HCT116 (cell line): ENCODE data around the gene COL5A3. TPM values are rescaled to one million over a fixed set of nuclear protein-coding genes. Genes with fewer than 3 reads are reported as not detected.
"Not testable (repeated sequence)": the region's sequence is repeated elsewhere in the genome, so short reads cannot be mapped to it uniquely, and the experiment has no call there.

Experiments
- ATAC-seq: fragments of 200-7000 bp; cut with Tn5 transposase; 2 replicates; pipeline ENCODE4 v1.9.1; 2020; ENCODE audit warnings: mild to moderate bottlenecking, moderate library complexity
- BruUV-seq: library from RNA; stranded (reverse); fragments of 400-500 nt; replicated peaks from 2 replicates; lab custom pipeline; 2021; lab: Mats Ljungman, UMichigan
- CTCF ChIA-PET: fragments of 300-600 bp; sonication (Branson Sonifier 250); formaldehyde crosslinking; loops from one replicate; lab custom pipeline; 2021; ENCODE audit warnings: antibody characterized with exemption; lab: Charles Lee
- POLR2A ChIA-PET: fragments of 300-600, 350-600 bp; sonication (Branson Sonifier 250); formaldehyde crosslinking; loops from one replicate; lab custom pipeline; 2021; ENCODE audit warnings: antibody characterized with exemption; lab: Charles Lee
- RAD21 ChIA-PET, 2 experiments: fragments of 300-600 bp; sonication (Branson Sonifier 250); formaldehyde crosslinking; loops; one replicate each; lab custom pipeline; 2023; ENCODE audit warnings: low total read pairs in 2 of 2; ENCODE audit not compliant: uncharacterized antibody in 2 of 2, unreplicated experiment in 2 of 2, low non-redundant PET in 1 of 2; lab: Charles Lee
- DNase-seq: peaks from one replicate; pipeline ENCODE4 v3.0.0-alpha.2; 2010; ENCODE audit warnings: low read depth, low spot score
- H2AFZ ChIP-seq: fragments of 200-600 bp; shearing (Covaris generic), sonication (generic); 2 replicates; pipeline ENCODE4 v1.6.1; 2017; ENCODE audit warnings: low read depth, mixed run types, mixed read lengths, antibody characterized with exemption, low read length; ENCODE audit not compliant: poor library complexity, severe bottlenecking
- H3K27ac ChIP-seq: 2 replicates; pipeline ENCODE4 v1.5.1; 2012; ENCODE audit warnings: low read depth, low read length
- H3K27me3 ChIP-seq: fragments of 200-600 bp; sonication (generic); 2 replicates; pipeline ENCODE4 v1.6.1; 2016; ENCODE audit warnings: mixed run types, low read length, mixed read lengths; ENCODE audit not compliant: insufficient read depth
- H3K36me3 ChIP-seq, 2 experiments: fragments of 200-500 bp in 1 of 2; fragments of 200-600 bp in 1 of 2; sonication (Bioruptor generic) in 1 of 2; sonication (generic) in 1 of 2; 2 replicates each; pipeline versions ENCODE4 v1.5.1 to v1.6.1; 2014 to 2016; ENCODE audit warnings: low read length in 2 of 2, inconsistent platforms in 1 of 2, mixed read lengths in 1 of 2, mixed run types in 1 of 2; ENCODE audit not compliant: insufficient read depth in 2 of 2, control insufficient read depth in 1 of 2
- H3K4me1 ChIP-seq, 2 experiments: fragments of 200-600 bp in 1 of 2; sonication (generic) in 1 of 2; 2 replicates each; pipeline versions ENCODE4 v1.5.1 to v1.6.1; 2012 to 2017; ENCODE audit warnings: low read length in 2 of 2, inconsistent platforms in 1 of 2, mild to moderate bottlenecking in 1 of 2, mixed read lengths in 1 of 2, mixed run types in 1 of 2, moderate library complexity in 1 of 2; ENCODE audit not compliant: insufficient read depth in 2 of 2, control insufficient read depth in 1 of 2
- H3K4me2 ChIP-seq: fragments of 200-600 bp; sonication (generic); 2 replicates; pipeline ENCODE4 v1.6.1; 2017; ENCODE audit warnings: mixed run types, low read length, mixed read lengths
- H3K4me3 ChIP-seq, 2 experiments: fragments of 200-600 bp in 1 of 2; sonication (generic) in 1 of 2; replicated peaks in 1 of 2; 2 replicates each; pipeline ENCODE4 v1.5.1; 2011 to 2016; ENCODE audit warnings: low read length in 2 of 2, control low read depth in 1 of 2, low read depth in 1 of 2, mild to moderate bottlenecking in 1 of 2, mixed read lengths in 1 of 2, mixed run types in 1 of 2
- H3K79me2 ChIP-seq: fragments of 200-600 bp; sonication (generic); 2 replicates; pipeline ENCODE4 v1.6.1; 2017; ENCODE audit warnings: mild to moderate bottlenecking, mixed run types, low read length, moderate library complexity, mixed read lengths; ENCODE audit not compliant: insufficient read depth
- H3K9ac ChIP-seq: fragments of 200-600 bp; sonication (generic); 2 replicates; pipeline ENCODE4 v1.6.1; 2016; ENCODE audit warnings: low read length, mixed read lengths
- H3K9me2 ChIP-seq: fragments of 200-600 bp; sonication (generic), shearing (Covaris generic); 2 replicates; pipeline ENCODE4 v1.6.1; 2017; ENCODE audit warnings: mixed run types, mild to moderate bottlenecking, moderate library complexity; ENCODE audit not compliant: insufficient read depth
- H3K9me3 ChIP-seq, 2 experiments: fragments of 200-500 bp in 1 of 2; fragments of 200-600 bp in 1 of 2; sonication (Bioruptor generic) in 1 of 2; sonication (generic) in 1 of 2; 2 replicates each; pipeline ENCODE4 v1.6.1; 2014 to 2017; ENCODE audit warnings: low read length in 2 of 2, mixed read lengths in 2 of 2, inconsistent platforms in 1 of 2, low read depth in 1 of 2, mild to moderate bottlenecking in 1 of 2, mixed run types in 1 of 2, moderate library complexity in 1 of 2; ENCODE audit not compliant: control insufficient read depth in 1 of 2, insufficient read depth in 1 of 2
- H4K20me1 ChIP-seq: fragments of 200-600 bp; sonication (generic), shearing (Covaris generic); 2 replicates; pipeline ENCODE4 v1.6.1; 2017; ENCODE audit warnings: mixed run types, mild to moderate bottlenecking, moderate library complexity; ENCODE audit not compliant: insufficient read depth
- ELF1 ChIP-seq: IDR thresholded peaks from 2 replicates; pipeline ENCODE4 v1.6.1; 2012; ENCODE audit warnings: low read depth, borderline replicate concordance
- SIN3A ChIP-seq: IDR thresholded peaks from 2 replicates; pipeline ENCODE4 v1.6.1; 2012; ENCODE audit warnings: low read depth
- intact Hi-C: fragments of 100-400 bp; cut with micrococcal nuclease; formaldehyde crosslinking; loops from 2 replicates; pipeline ENCODE4 v1.10.0; 2022
- total RNA-seq: library from RNA; stranded (reverse); gene quantifications from one replicate; pipeline ENCODE4 v1.2.1, GENCODE V29; 2021; ENCODE audit not compliant: unreplicated experiment
- TF ChIP-seq, protein P1 (sequence below), 3 experiments: fragments of 200-600 bp in 1 of 3; sonication (generic) in 1 of 3; IDR thresholded peaks in 2 of 3; conservative IDR thresholded peaks in 1 of 3; 2 replicates each; pipeline ENCODE4 v1.5.1; 2012 to 2017; ENCODE audit warnings: low read depth in 2 of 3, low read length in 2 of 3, antibody characterized with exemption in 1 of 3, borderline replicate concordance in 1 of 3, control low read depth in 1 of 3, mild to moderate bottlenecking in 1 of 3, mixed read lengths in 1 of 3, mixed run types in 1 of 3, moderate library complexity in 1 of 3; ENCODE audit not compliant: insufficient read depth in 1 of 3

COL5A3 gene
- total RNA-seq, 1 experiment from 2014 or later: 0.15 TPM

- no peak for TF ChIP-seq SIN3A
- TF ChIP-seq ELF1: no peak
- TF ChIP-seq, protein P1, sequence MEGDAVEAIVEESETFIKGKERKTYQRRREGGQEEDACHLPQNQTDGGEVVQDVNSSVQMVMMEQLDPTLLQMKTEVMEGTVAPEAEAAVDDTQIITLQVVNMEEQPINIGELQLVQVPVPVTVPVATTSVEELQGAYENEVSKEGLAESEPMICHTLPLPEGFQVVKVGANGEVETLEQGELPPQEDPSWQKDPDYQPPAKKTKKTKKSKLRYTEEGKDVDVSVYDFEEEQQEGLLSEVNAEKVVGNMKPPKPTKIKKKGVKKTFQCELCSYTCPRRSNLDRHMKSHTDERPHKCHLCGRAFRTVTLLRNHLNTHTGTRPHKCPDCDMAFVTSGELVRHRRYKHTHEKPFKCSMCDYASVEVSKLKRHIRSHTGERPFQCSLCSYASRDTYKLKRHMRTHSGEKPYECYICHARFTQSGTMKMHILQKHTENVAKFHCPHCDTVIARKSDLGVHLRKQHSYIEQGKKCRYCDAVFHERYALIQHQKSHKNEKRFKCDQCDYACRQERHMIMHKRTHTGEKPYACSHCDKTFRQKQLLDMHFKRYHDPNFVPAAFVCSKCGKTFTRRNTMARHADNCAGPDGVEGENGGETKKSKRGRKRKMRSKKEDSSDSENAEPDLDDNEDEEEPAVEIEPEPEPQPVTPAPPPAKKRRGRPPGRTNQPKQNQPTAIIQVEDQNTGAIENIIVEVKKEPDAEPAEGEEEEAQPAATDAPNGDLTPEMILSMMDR (IDR thresholded peaks at IDR 0.05 in 2 of 3, conservative IDR thresholded peaks at IDR 0.05 in 1 of 3; ENCODE audit: borderline replicate concordance in 1 of 3, insufficient read depth in 1 of 3, low read depth in 2 of 3, low read length in 2 of 3): no peak
- TF ChIP-seq, all 23 proteins: peak for 0
These were observed 62.9 kb downstream of the COL5A3 start (continued) for GRCh38 chr19:9947441-9947840.

DNA sequence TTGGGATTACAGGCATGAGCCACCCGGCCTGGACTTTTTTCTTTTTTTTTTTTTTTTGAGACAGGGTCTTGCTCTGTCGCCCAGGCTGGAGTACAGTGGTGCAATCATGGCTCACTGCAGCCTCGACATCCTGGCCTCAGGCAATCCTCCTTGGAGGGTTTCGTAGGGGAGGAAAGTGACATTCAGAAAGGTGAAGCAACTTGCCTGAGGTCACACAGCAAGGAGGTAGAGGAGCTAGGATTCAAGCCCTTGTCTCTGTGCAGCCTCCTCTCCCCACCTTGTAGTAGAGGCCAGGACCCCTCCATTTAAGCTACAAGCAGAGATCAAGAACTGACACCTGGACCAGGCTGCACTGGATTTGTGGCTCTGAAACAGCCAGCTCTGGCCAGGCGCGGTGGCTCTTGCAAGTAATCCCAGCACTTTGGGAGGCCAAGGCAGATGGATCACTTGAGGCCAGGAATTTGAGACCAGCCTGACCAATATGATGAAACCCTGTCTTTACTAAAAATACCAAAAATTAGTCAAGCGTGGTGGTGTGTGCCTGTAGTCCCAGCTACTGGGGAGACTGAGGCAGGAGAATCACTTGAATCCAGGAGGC lies 63.7 kb downstream of the COL5A3 start:
- H3K4me3 ChIP-seq, H3K27me3 ChIP-seq, H2AFZ ChIP-seq, H3K9me2 ChIP-seq, H3K9me3 ChIP-seq, H3K4me2 ChIP-seq, BruUV-seq, ATAC-seq, H3K36me3 ChIP-seq, RAD21 ChIA-PET, H4K20me1 ChIP-seq, intact Hi-C loops, H3K79me2 ChIP-seq, H3K9ac ChIP-seq, H3K27ac ChIP-seq, DNase-seq: not testable (repeated sequence)
- CTCF ChIA-PET: interaction anchor here (1.7 kb wide), 1 partner anchor 54 kb away, joined by 4 read pairs; no protein-coding TSS in a partner anchor
- H3K4me1 ChIP-seq: peaks cover 0 to 13% of the 10 kb centered on the region in 2 experiments; a peak in 3 of 4 replicates
- POLR2A ChIA-PET: interaction anchor here (1.4 kb wide), 1 partner anchor 81 kb away, joined by 3 read pairs; no protein-coding TSS in a partner anchor
